Esophagus (tissue), 2 donors: ENCODE data around the gene CUTC. TPM values are rescaled to one million over a fixed set of nuclear protein-coding genes. Genes with fewer than 3 reads are reported as not detected.
A peak's percentile ranks its signal among the peaks of the same experiment; 100 is the strongest.
"Not testable (repeated sequence)": the region's sequence is repeated elsewhere in the genome, so short reads cannot be mapped to it uniquely, and the experiment has no call there.

Experiments used
- H3K27ac ChIP-seq, 2 donors: one replicate each; pipeline ENCODE4 v1.5.1; 2013; ENCODE audit warnings: low read depth in 2 of 2, mild to moderate bottlenecking in 2 of 2, inconsistent platforms in 1 of 2, low read length in 1 of 2, moderate library complexity in 1 of 2
- H3K27me3 ChIP-seq, 2 donors: one replicate each; pipeline ENCODE4 v1.6.1; 2013; ENCODE audit warnings: low read length in 2 of 2, control low read depth in 1 of 2, mild to moderate bottlenecking in 1 of 2; ENCODE audit not compliant: insufficient read depth in 2 of 2, control insufficient read depth in 1 of 2
- H3K36me3 ChIP-seq, 2 donors: one replicate each; pipeline ENCODE4 v1.6.1; 2013; ENCODE audit warnings: low read length in 1 of 2; ENCODE audit not compliant: control insufficient read depth in 2 of 2, insufficient read depth in 2 of 2
- H3K4me1 ChIP-seq, 2 donors: one replicate each; pipeline ENCODE4 v1.6.1; 2013; ENCODE audit warnings: low read length in 1 of 2; ENCODE audit not compliant: control insufficient read depth in 2 of 2, insufficient read depth in 2 of 2
- H3K4me3 ChIP-seq, 2 donors: one replicate each; pipeline ENCODE4 v1.5.1; 2013; ENCODE audit warnings: low read length in 2 of 2, mild to moderate bottlenecking in 2 of 2, low read depth in 1 of 2, moderate library complexity in 1 of 2
- H3K9me3 ChIP-seq, 2 donors: one replicate each; pipeline ENCODE4 v1.6.1; 2013; ENCODE audit warnings: mild to moderate bottlenecking in 2 of 2, low read depth in 1 of 2, low read length in 1 of 2, moderate library complexity in 1 of 2; ENCODE audit not compliant: control insufficient read depth in 2 of 2, insufficient read depth in 1 of 2
- WGBS, 2 donors: extraction: QIAGEN DNeasy Blood & Tissue Kit; methylation state at CpG; one replicate each; pipeline ENCODE4 v1.1.7; 2013; 5-methylcytosine and 5-hydroxymethylcytosine counted together
- polyA plus RNA-seq, 2 donors: library from polyadenylated mRNA; stranded (reverse); fragments of 200-250 nt; gene quantifications; one replicate each; pipeline ENCODE4 v1.2.3, GENCODE V29; 2013
- donor health status: healthy with polysubstance abuse.
- donor health status: Bipolar disorder and iron deficiency.

The CUTC gene
- polyA plus RNA-seq, 2 donors = 15.5 to 19.0 TPM

DNA sequence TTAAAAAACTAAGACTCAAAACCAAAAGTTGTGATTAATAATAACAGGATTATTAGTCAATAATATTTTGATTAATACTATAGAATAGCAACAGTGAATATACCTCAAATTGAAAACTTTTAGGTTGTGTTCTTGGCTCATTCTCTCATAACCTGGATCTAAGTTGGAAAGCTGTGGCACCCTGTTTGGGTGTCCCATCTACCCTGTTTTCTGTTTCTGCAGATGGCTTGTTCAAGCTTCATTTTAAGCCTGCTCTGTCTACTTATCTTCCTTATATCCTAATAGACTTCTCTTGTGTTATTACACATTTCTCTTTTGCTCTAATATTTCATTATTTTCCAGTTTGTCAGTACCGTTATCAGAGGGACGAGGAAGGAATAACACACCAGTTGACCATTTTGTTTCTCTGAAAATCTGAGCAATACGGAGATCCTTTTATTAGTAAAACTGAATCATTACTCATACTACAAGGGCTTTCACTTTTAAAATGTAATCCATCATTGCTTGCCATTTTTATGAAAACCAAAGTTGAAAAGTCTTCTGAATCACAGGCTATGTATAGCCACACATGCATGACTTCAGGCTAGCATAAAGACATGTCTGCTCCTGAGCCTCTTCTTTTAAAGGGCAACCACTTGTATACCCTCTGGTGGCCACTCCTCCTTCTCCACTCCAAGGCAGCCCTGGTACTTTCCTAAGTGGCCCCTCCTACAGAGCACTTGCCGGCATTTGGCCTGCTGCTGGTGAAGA is 22.4 kb upstream of the CUTC start:
- Histone ChIP-seq H3K36me3 (peaks cover 5 to 10% of the 10 kb centered on the region in 2 donors), H3K4me1 (no peaks in the 10 kb centered on the region), H3K27ac (peak overlapping the region; percentile 12 to 76), H3K4me3 (no peak overlapping the region), H3K9me3 (no peaks in the 10 kb centered on the region), H3K27me3 (no peaks in the 10 kb centered on the region)
- WGBS, 2 donors = 22 to 39% methylated on average over 4 of the region's 4 CpGs

DNA sequence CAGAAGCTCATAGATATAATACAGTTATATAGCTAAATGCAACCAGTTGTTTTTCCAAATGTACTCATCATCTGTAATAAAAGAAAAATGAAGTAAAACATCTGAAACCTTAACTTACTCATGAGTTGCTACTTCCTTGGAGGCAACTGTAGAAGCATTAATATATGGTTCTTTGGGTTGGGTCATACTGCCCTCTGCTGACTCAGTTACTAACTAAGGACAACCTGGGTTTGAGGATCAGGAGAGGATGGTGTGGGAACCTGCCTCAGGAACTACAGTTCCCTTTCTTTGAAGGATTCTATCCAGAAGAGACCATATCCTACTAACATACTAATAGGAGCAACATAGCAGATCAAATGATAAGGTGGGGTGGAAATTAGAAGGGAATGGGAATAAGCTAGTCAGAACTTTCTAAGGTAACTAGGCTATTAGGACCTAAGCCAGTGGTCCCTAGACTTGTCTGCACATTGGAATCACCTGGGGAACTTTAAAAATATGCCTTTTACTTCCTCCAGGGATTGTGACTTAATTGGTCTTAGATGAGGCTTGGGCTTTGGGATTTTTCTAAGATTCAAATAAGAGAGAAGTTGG is 20.8 kb upstream of the CUTC start:
- Histone ChIP-seq H3K27me3 (no peaks in the 10 kb centered on the region), H3K9me3 (no peaks in the 10 kb centered on the region), H3K27ac (no peak overlapping the region), H3K36me3 (peaks cover 5 to 10% of the 10 kb centered on the region in 2 donors), H3K4me1 (no peaks in the 10 kb centered on the region), H3K4me3 (no peak overlapping the region)

DNA sequence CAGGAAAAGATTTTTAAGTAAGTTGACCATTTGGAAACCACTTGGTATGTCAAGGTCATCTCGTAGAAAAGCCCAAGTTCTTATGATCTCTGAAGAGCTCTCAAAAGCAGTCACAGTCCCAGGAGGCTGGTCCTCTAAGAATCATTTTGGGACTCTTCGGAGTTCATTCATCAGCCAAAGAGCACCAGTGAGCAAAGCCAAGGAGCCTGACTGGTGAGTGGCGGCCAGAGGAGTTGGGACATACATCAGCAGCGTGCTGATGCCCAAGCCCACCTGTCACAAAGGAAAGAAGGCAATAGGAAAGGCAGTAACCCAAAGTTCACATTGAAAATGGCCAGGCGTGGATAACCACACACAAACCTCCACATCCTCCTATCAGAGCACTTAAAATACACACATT is 17.6 kb upstream of the CUTC start:
- Histone ChIP-seq H3K9me3 (no peaks in the 10 kb centered on the region), H3K27me3 (no peaks in the 10 kb centered on the region), H3K36me3 (peaks cover 14 to 23% of the 10 kb centered on the region in 2 donors), H3K27ac (no peak overlapping the region), H3K4me3 (no peak overlapping the region), H3K4me1 (no peaks in the 10 kb centered on the region)
- WGBS, 2 donors = 92% methylated on average over 5 of the region's 5 CpGs

DNA sequence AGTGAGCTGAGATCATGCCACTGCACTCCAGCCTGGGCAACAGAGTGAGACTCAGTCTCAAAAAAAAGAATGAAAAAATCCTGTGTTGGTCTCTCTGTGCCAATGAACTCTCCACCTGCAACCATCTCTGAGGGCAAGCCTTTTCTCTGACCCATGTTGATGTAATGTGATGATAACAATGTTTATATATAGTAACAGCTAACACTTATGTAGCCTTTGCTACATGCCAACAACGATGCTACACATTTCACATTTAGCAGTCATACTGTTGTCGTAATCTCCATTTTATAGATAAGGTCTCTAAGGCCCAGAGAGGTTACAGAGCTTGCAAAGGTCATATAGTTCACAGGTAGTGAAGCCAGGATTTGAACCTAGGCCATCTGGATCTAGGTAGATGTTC is 11.6 kb upstream of the CUTC start:
- no peak overlapping the region for H3K27ac ChIP-seq
- whole genome bisulfite sequencing, 2 donors = 84 to 94% methylated on average over 2 of the region's 2 CpGs
- no peak overlapping the region for H3K4me3 ChIP-seq
- H3K9me3 ChIP-seq = no peaks in the 10 kb centered on the region
- H3K4me1 ChIP-seq = no peaks in the 10 kb centered on the region
- no peaks in the 10 kb centered on the region for H3K27me3 ChIP-seq
- peaks cover 18 to 25% of the 10 kb centered on the region in 2 donors for H3K36me3 ChIP-seq

DNA sequence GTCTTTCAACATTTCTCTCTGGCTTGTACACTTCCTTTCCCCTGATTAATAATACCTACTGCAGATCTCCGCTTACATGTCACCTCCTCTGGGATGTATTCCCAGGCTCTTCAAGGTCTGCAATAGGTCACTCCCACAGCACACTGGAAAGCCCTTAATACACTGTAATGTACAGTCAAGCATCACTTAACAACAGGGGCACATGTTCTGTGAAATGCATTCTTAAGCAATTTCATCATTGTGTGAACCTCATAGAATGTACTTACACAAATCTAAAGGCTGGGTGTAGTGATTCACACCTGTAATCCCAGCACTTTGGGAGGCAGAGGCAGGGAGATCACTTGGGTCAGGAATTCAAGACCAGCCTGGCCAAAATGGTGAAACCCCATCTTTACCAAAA is 2.0 kb upstream of the CUTC start:
- H3K27me3 ChIP-seq = no peaks in the 10 kb centered on the region
- 74 to 83% methylated on average over 1 of the region's 1 CpG for WGBS, 2 donors
- no peaks in the 10 kb centered on the region for H3K4me1 ChIP-seq
- H3K27ac ChIP-seq = peak overlapping the region in 1 of 2 donors; percentile 12
- no peak overlapping the region for H3K4me3 ChIP-seq
- H3K9me3 ChIP-seq = no peaks in the 10 kb centered on the region
- peaks cover 0 to 3% of the 10 kb centered on the region in 2 donors for H3K36me3 ChIP-seq

DNA sequence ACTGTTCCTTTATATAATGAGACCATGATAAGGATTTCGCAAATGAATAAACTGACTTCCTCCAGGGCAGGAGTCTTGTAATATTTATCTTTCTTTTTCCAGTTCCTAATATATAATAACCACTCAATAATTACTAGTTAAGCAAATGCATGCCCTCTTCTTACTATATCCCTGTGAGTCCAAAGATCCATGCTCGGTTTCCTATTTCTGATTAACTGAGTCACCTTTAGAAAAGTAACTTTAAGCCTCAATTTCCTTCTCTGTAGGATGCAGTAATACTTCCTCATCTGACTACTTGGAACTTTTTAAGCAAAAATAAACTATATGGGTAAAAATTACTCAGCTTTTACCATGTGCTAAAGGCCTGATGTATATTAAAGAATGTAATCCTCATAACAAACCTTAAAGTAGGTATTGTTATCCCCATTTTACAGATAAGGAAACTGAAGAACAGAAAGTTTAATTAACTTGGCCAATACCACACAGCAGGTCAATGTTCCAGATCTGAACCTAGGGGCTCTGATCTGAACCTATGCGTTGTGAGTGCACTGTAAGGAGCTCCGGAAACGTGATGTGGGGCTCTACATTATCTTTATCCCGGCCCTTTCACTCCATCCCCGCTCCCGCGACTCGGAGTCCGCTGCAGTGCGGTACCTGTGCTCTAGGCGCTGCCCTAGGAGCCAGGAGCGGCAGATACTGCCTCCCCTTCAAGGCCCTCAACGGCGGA is 565 bp upstream of the CUTC start:
- no peaks in the 10 kb centered on the region for H3K4me1 ChIP-seq
- WGBS, 2 donors = 5 to 6% methylated on average over 16 of the region's 16 CpGs
- no peaks in the 10 kb centered on the region for H3K36me3 ChIP-seq
- peak overlapping the region; percentile 87 to 99 for H3K4me3 ChIP-seq
- H3K27ac ChIP-seq = peak overlapping the region; percentile 93 to 99
- no peaks in the 10 kb centered on the region for H3K9me3 ChIP-seq
- H3K27me3 ChIP-seq = no peaks in the 10 kb centered on the region

DNA sequence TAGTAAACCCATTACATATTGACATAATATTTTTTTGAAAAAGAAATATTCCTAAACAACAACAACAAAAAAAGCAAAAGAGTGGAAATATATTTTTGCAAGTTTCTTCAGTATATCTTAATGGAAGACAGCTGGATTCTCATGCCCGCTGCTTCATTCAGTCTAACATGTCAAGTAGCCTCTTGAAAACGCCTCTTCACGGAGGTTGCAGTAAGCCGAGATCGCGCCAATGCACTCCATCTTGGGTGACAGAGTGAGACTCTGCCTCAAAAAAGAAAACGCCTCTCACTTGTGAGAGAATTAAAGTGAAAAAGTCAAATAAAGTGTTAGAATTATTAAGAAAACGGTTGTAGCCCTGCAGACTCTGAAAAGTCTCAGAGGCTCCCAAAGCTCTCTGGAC is 1.3 kb downstream of the CUTC start:
- Histone ChIP-seq H3K4me3 (peak overlapping the region in 1 of 2 donors; percentile 99), H3K36me3 (no peaks in the 10 kb centered on the region), H3K27me3 (no peaks in the 10 kb centered on the region), H3K4me1 (no peaks in the 10 kb centered on the region), H3K27ac (no peak overlapping the region), H3K9me3 (no peaks in the 10 kb centered on the region)
- 84 to 86% methylated on average over 8 of the region's 8 CpGs for WGBS, 2 donors

DNA sequence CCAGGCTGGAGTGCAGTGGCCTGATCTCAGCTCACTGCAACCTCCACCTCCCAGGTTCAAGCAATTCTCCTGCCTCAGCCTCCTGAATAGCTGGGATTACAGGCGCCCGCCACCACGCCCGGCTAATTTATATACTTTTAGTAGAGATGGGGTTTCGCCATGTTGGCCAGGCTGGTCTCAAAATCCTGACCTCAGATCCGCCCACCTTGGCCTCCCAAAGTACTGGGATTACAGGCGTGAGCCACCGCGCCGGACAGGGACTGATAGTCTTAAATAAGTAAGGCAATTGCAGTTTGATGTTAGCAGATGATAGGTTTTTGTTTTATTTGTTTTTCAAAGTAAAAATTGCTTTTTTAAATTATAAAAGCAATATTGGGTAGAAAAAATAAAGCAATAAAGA is 2.1 kb downstream of the CUTC start:
- H3K36me3 ChIP-seq, H3K4me1 ChIP-seq, H3K4me3 ChIP-seq, H3K9me3 ChIP-seq, H3K27me3 ChIP-seq, H3K27ac ChIP-seq: not testable (repeated sequence)
- WGBS, 2 donors = 97 to 100% methylated on average over 10 of the region's 10 CpGs

DNA sequence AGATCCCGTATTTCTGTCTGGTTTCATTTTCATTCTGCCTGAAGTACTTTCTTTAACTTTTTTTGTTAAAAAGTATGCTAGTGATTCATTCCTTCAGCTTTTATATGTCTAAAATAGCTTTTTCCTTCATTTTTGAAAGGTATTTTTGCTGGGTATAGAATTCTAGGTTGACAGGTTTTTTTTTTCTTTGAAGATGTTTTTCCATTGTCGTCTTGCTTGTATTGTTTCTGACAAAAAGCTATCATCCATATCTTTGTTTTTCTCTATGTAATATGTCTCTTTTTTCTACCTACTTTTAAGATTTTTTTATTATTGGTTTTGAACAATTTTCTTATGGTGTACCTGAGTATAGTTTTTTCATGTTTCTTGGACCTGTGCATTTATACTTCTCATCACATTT is 8.2 kb downstream of the CUTC start:
- H3K9me3 ChIP-seq = no peaks in the 10 kb centered on the region
- H3K36me3 ChIP-seq = peaks cover 3 to 8% of the 10 kb centered on the region in 2 donors
- H3K27me3 ChIP-seq = no peaks in the 10 kb centered on the region
- H3K4me1 ChIP-seq = no peaks in the 10 kb centered on the region
- H3K27ac ChIP-seq = no peak overlapping the region
- H3K4me3 ChIP-seq = no peak overlapping the region
- 96 to 100% methylated on average over 2 of the region's 2 CpGs for WGBS, 2 donors
